CD4-positive, alpha-beta T cell treated with Interleukin-15 for 4 hours (primary cell): ENCODE data around the gene FBXO28.

ENCODE experiments used
- DNase-seq: peaks from one replicate; pipeline ENCODE4 v3.0.0-alpha.2; 2020; ENCODE audit warnings: low spot score

Gene FBXO28

GRCh38 chr1:224157316-224157715 lies 43.4 kb downstream of the FBXO28 start:
- DNase-seq = no peak

- DNase-seq = no peak
Measured at GRCh38 chr1:224159541-224159940, 45.6 kb downstream of the FBXO28 start.

GRCh38 chr1:224160171-224160682 lies 46.3 kb downstream of the FBXO28 start:
- DNase-seq = no peak

- DNase-seq = no peak
Measured at GRCh38 chr1:224162768-224163167, 48.9 kb downstream of the FBXO28 start.

- DNase-seq = no peak
Measured at GRCh38 chr1:224163311-224163710, 49.4 kb downstream of the FBXO28 start.

GRCh38 chr1:224168859-224169380 lies 55.0 kb downstream of the FBXO28 start:
- DNase-seq = peak; percentile 57

GRCh38 chr1:224169718-224170270 lies 55.9 kb downstream of the FBXO28 start:
- no peak for DNase-seq

GRCh38 chr1:224170343-224170742 lies 56.4 kb downstream of the FBXO28 start:
- DNase-seq = no peak

GRCh38 chr1:224170748-224171478 lies 57.0 kb downstream of the FBXO28 start:
- peak; percentile 30 for DNase-seq

- no peak for DNase-seq
Measured at GRCh38 chr1:224172229-224172628, 58.3 kb downstream of the FBXO28 start.

- no peak for DNase-seq
Measured at GRCh38 chr1:224173523-224173922, 59.6 kb downstream of the FBXO28 start.

- peak; percentile 44 for DNase-seq
Measured at GRCh38 chr1:224175617-224176016, 61.7 kb downstream of the FBXO28 start.

GRCh38 chr1:224177356-224177999 lies 63.6 kb downstream of the FBXO28 start:
- DNase-seq = no peak

GRCh38 chr1:224178894-224179293 lies 65.0 kb downstream of the FBXO28 start:
- DNase-seq = no peak

- no peak for DNase-seq
Measured at GRCh38 chr1:224180783-224181452, 67.0 kb downstream of the FBXO28 start.

- DNase-seq = no peak
Measured at GRCh38 chr1:224181453-224181810, 67.5 kb downstream of the FBXO28 start.

GRCh38 chr1:224182057-224182865 lies 68.3 kb downstream of the FBXO28 start:
- DNase-seq = peak; percentile 70

GRCh38 chr1:224182866-224183590 lies 69.1 kb downstream of the FBXO28 start, which contains the start of gene DEGS1:
DEGS1 (plus strand) TSS chr1:224183240; CDS start chr1:224183337, 97 bp downstream.
- DNase-seq = peak; percentile 77

- peak; percentile 50 for DNase-seq
Measured at GRCh38 chr1:224183591-224184312, 69.8 kb downstream of the FBXO28 start.

GRCh38 chr1:224185208-224185607 lies 71.3 kb downstream of the FBXO28 start:
- DNase-seq = no peak
